Neural cell (in vitro differentiated cells): ENCODE results near the gene ECEL1. TPM values are rescaled to one million over a fixed set of nuclear protein-coding genes. Genes with fewer than 3 reads are reported as not detected.

Source experiments
- H2AFZ ChIP-seq: fragments of 200-600, 300-800 bp; sonication (generic), shearing (Covaris generic); 2 replicates; pipeline ENCODE4 v1.6.0; 2014; ENCODE audit warnings: low read depth, mild to moderate bottlenecking, antibody characterized with exemption, low read length, moderate library complexity
- H3F3A ChIP-seq: fragments of 200-600 bp; shearing (Covaris generic); 2 replicates; pipeline ENCODE4 v1.6.1; 2016; ENCODE audit warnings: mild to moderate bottlenecking, moderate library complexity, mixed read lengths, antibody characterized with exemption, low read length; ENCODE audit not compliant: insufficient read depth, poor library complexity, severe bottlenecking
- H3K27ac ChIP-seq: fragments of 200-600, 300-800 bp; sonication (generic), shearing (Covaris generic); 2 replicates; pipeline ENCODE4 v1.5.1; 2014; ENCODE audit warnings: mild to moderate bottlenecking, low read length, moderate library complexity
- H3K27me3 ChIP-seq: fragments of 300-800, 200-600 bp; sonication (generic), shearing (Covaris generic); 2 replicates; pipeline ENCODE4 v1.6.0; 2014; ENCODE audit warnings: mild to moderate bottlenecking, low read depth, low read length, moderate library complexity; ENCODE audit not compliant: insufficient read depth
- H3K36me3 ChIP-seq: fragments of 300-800, 200-600 bp; sonication (generic), shearing (Covaris generic); 2 replicates; pipeline ENCODE4 v1.5.1; 2014; ENCODE audit warnings: mild to moderate bottlenecking, antibody characterized with exemption, low read length, moderate library complexity; ENCODE audit not compliant: insufficient read depth
- H3K4me2 ChIP-seq: fragments of 300-800, 200-600 bp; sonication (generic), shearing (Covaris generic); 2 replicates; pipeline ENCODE4 v1.6.0; 2014; ENCODE audit warnings: mild to moderate bottlenecking, low read length
- H3K4me3 ChIP-seq: fragments of 300-800, 200-600 bp; sonication (generic), shearing (Covaris generic); 2 replicates; pipeline ENCODE4 v1.5.1; 2014; ENCODE audit warnings: mild to moderate bottlenecking, low read length, moderate library complexity
- H3K79me2 ChIP-seq: fragments of 200-600 bp; shearing (Covaris generic); replicated peaks from 2 replicates; pipeline ENCODE4 v1.6.0; 2014; ENCODE audit warnings: mild to moderate bottlenecking, low read length, moderate library complexity; ENCODE audit not compliant: insufficient read depth
- H3K9ac ChIP-seq: fragments of 300-800, 200-600 bp; sonication (generic), shearing (Covaris generic); 2 replicates; pipeline ENCODE4 v1.6.1; 2016; ENCODE audit warnings: mild to moderate bottlenecking, low read length, mixed read lengths
- H3K9me2 ChIP-seq: fragments of 200-600 bp; shearing (Covaris generic); 2 replicates; pipeline ENCODE4 v1.6.1; 2016; ENCODE audit warnings: mild to moderate bottlenecking, low read length, mixed read lengths; ENCODE audit not compliant: insufficient read depth
- H3K9me3 ChIP-seq: fragments of 200-600, 300-800 bp; sonication (generic), shearing (Covaris generic); 2 replicates; pipeline ENCODE4 v1.6.1; 2016; ENCODE audit warnings: mild to moderate bottlenecking, mixed run types, low read length, moderate library complexity, mixed read lengths
- H4K20me1 ChIP-seq: fragments of 200-600 bp; shearing (Covaris generic); 2 replicates; pipeline ENCODE4 v1.6.1; 2016; ENCODE audit warnings: mild to moderate bottlenecking, mixed run types; ENCODE audit not compliant: insufficient read depth
- CTCF ChIP-seq: fragments of 450-650 bp; IDR thresholded peaks from 2 replicates; pipeline ENCODE4 v1.5.1; 2014; ENCODE audit warnings: antibody characterized with exemption, mild to moderate bottlenecking, moderate library complexity; ENCODE audit not compliant: poor library complexity, severe bottlenecking
- EP300 ChIP-seq: fragments of 450-650 bp; conservative IDR thresholded peaks from 2 replicates; pipeline ENCODE4 v1.6.1; 2014; ENCODE audit warnings: antibody characterized with exemption, mild to moderate bottlenecking, moderate library complexity; ENCODE audit not compliant: poor library complexity, severe bottlenecking
- EZH2 ChIP-seq: fragments of 200-600, 300-800 bp; shearing (Covaris generic), sonication (generic); IDR thresholded peaks from 2 replicates; pipeline ENCODE4 v1.6.1; 2014; ENCODE audit warnings: antibody characterized with exemption, low read length, borderline replicate concordance, mild to moderate bottlenecking; ENCODE audit not compliant: insufficient read depth, poor library complexity, severe bottlenecking
- MXI1 ChIP-seq: fragments of 450-650 bp; conservative IDR thresholded peaks from 2 replicates; pipeline ENCODE4 v1.6.1; 2014; ENCODE audit warnings: antibody characterized with exemption, mild to moderate bottlenecking; ENCODE audit not compliant: poor library complexity, severe bottlenecking
- POLR2AphosphoS5 ChIP-seq: IDR thresholded peaks from 2 replicates; pipeline ENCODE4 v1.6.1; 2012
- RAD21 ChIP-seq: fragments of 450-650 bp; conservative IDR thresholded peaks from 2 replicates; pipeline ENCODE4 v1.6.1; 2014; ENCODE audit warnings: antibody characterized with exemption, mild to moderate bottlenecking, moderate library complexity
- SMC3 ChIP-seq: fragments of 450-650 bp; conservative IDR thresholded peaks from 2 replicates; pipeline ENCODE4 v1.6.1; 2014; ENCODE audit warnings: antibody characterized with exemption, mild to moderate bottlenecking, moderate library complexity; ENCODE audit not compliant: poor library complexity
- TAF1 ChIP-seq: IDR thresholded peaks from 2 replicates; pipeline ENCODE4 v1.6.1; 2012; ENCODE audit warnings: low read depth
- polyA plus RNA-seq: library from polyadenylated mRNA; depleted of rRNA; stranded (reverse); fragments of >200 nt; gene quantifications from 2 replicates; pipeline ENCODE4 v1.2.3, GENCODE V29; 2014
- TF ChIP-seq, protein P1 (sequence below): IDR thresholded peaks from 2 replicates; pipeline ENCODE4 v1.6.1; 2012; ENCODE audit warnings: borderline replicate concordance

Gene ECEL1
- polyA plus RNA-seq, 1 donor from 2014 or later: 60.9 TPM

DNA sequence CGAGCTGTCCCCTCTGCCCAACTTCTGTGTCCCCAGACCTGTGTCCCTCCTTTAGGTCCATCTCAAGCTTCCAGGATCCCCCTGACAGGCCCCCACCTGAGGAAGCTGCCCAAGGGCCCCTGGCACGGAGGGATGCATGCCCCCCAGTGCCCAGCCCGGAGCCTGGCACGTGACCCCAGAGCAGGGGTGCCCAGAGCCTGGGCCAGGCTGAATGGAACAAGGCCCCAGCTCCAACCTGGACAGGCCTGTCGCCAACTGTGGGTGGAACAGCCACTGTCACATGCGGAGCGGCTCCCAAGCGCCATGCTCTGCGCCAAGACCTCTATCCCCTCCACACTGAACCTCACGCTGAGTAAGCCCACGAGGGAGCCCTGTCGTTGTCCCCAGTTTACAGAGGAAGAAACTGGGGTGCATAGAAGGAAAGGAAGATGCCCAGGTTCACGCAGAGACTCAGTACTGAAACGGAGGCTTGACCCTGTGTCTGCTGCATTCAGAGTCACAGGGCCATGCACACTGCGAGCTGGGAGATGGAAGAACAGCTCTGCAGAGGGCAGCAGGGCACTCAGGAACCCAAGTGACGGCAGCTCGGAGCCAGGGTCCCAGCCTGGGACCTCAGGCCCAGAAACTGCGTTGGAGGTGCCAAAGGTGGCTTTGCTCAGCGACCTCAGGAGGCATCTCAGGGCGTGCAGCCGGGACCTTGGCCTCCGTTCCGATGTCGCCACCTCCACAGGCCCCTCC is 5.5 kb upstream of the ECEL1 start:
- Histone ChIP-seq H2AFZ (no peak overlapping the region), H3K4me3 (no peak overlapping the region), H3K9me3 (no peaks in the 10 kb centered on the region), H3K9me2 (no peaks in the 10 kb centered on the region), H3K36me3 (no peaks in the 10 kb centered on the region), H4K20me1 (no peaks in the 10 kb centered on the region), H3K9ac (no peak overlapping the region), H3K27ac (no peak overlapping the region), H3K79me2 (no peaks in the 10 kb centered on the region), H3F3A (no peaks in the 10 kb centered on the region), H3K4me2 (no peak overlapping the region), H3K27me3 (peaks cover 8% of the 10 kb centered on the region)
- TF ChIP-seq POLR2AphosphoS5 (no peak), EP300 (no peak), RAD21 (no peak), CTCF (no peak), EZH2 (no peak), SMC3 (no peak), TAF1 (no peak), MXI1 (no peak)
- TF ChIP-seq, protein P1, sequence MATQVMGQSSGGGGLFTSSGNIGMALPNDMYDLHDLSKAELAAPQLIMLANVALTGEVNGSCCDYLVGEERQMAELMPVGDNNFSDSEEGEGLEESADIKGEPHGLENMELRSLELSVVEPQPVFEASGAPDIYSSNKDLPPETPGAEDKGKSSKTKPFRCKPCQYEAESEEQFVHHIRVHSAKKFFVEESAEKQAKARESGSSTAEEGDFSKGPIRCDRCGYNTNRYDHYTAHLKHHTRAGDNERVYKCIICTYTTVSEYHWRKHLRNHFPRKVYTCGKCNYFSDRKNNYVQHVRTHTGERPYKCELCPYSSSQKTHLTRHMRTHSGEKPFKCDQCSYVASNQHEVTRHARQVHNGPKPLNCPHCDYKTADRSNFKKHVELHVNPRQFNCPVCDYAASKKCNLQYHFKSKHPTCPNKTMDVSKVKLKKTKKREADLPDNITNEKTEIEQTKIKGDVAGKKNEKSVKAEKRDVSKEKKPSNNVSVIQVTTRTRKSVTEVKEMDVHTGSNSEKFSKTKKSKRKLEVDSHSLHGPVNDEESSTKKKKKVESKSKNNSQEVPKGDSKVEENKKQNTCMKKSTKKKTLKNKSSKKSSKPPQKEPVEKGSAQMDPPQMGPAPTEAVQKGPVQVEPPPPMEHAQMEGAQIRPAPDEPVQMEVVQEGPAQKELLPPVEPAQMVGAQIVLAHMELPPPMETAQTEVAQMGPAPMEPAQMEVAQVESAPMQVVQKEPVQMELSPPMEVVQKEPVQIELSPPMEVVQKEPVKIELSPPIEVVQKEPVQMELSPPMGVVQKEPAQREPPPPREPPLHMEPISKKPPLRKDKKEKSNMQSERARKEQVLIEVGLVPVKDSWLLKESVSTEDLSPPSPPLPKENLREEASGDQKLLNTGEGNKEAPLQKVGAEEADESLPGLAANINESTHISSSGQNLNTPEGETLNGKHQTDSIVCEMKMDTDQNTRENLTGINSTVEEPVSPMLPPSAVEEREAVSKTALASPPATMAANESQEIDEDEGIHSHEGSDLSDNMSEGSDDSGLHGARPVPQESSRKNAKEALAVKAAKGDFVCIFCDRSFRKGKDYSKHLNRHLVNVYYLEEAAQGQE: no peak

- Histone ChIP-seq H3K36me3 (no peaks in the 10 kb centered on the region), H3K9me2 (no peaks in the 10 kb centered on the region), H3K27me3 (peaks cover 12% of the 10 kb centered on the region), H3K9ac (no peak overlapping the region), H3K27ac (no peak overlapping the region), H3F3A (no peaks in the 10 kb centered on the region), H4K20me1 (no peaks in the 10 kb centered on the region), H2AFZ (no peak overlapping the region), H3K9me3 (no peaks in the 10 kb centered on the region), H3K79me2 (no peaks in the 10 kb centered on the region), H3K4me3 (no peak overlapping the region), H3K4me2 (no peak overlapping the region)
- TF ChIP-seq SMC3: no peak
- TF ChIP-seq RAD21: no peak
- TF ChIP-seq TAF1: no peak
- TF ChIP-seq, protein P1: no peak
- TF ChIP-seq EP300: no peak
- no peak for TF ChIP-seq EZH2
- no peak for TF ChIP-seq CTCF
- no peak for TF ChIP-seq POLR2AphosphoS5
- no peak for TF ChIP-seq MXI1
Observed at GRCh38 chr2:232492236-232492848, 4.7 kb upstream of the ECEL1 start.
